Trophoblast cell (in vitro differentiated cells and primary cell): ENCODE measurements around the gene LGALS7B.
A peak's percentile ranks its signal among the peaks of the same experiment; 100 is the strongest.

Experiments used
- DNase-seq, 2 donors: peaks; one replicate each; pipeline ENCODE4 v3.0.0-alpha.2; 2016
- H2AFZ ChIP-seq: 2 replicates; pipeline ENCODE4 v1.6.1; 2013; ENCODE audit warnings: low read length, moderate library complexity, mild to moderate bottlenecking; ENCODE audit not compliant: insufficient read depth, poor library complexity
- H2AK5ac ChIP-seq: 2 replicates; pipeline ENCODE4 v1.6.1; 2013; ENCODE audit warnings: mild to moderate bottlenecking, low read length
- H2BK120ac ChIP-seq: 2 replicates; pipeline ENCODE4 v1.6.1; 2013; ENCODE audit warnings: low read length, mild to moderate bottlenecking, moderate library complexity; ENCODE audit not compliant: insufficient read depth, poor library complexity
- H2BK12ac ChIP-seq: 2 replicates; pipeline ENCODE4 v1.6.1; 2013; ENCODE audit warnings: mild to moderate bottlenecking, low read length, moderate library complexity
- H2BK5ac ChIP-seq: 2 replicates; pipeline ENCODE4 v1.6.1; 2013; ENCODE audit warnings: low read length, low read depth, moderate library complexity, mild to moderate bottlenecking; ENCODE audit not compliant: poor library complexity
- H3K14ac ChIP-seq: 2 replicates; pipeline ENCODE4 v1.6.1; 2013; ENCODE audit warnings: mild to moderate bottlenecking, low read length
- H3K18ac ChIP-seq: 2 replicates; pipeline ENCODE4 v1.6.1; 2013; ENCODE audit warnings: mild to moderate bottlenecking, low read length
- H3K23ac ChIP-seq: 2 replicates; pipeline ENCODE4 v1.6.1; 2013; ENCODE audit warnings: low read length
- H3K27ac ChIP-seq: 2 replicates; pipeline ENCODE4 v1.5.1; 2013; ENCODE audit warnings: low read depth, mild to moderate bottlenecking, inconsistent platforms, low read length, moderate library complexity
- H3K27me3 ChIP-seq: 2 replicates; pipeline ENCODE4 v1.6.1; 2013; ENCODE audit warnings: inconsistent platforms, mild to moderate bottlenecking, low read length, moderate library complexity; ENCODE audit not compliant: insufficient read depth
- H3K36me3 ChIP-seq, 2 experiments: 1 replicate in 1 of 2; 2 replicates in 1 of 2; pipeline ENCODE4 v1.6.1; 2013; ENCODE audit warnings: low read length in 2 of 2, mild to moderate bottlenecking in 2 of 2, moderate library complexity in 1 of 2; ENCODE audit not compliant: insufficient read depth in 2 of 2, control insufficient read depth in 1 of 2
- H3K4ac ChIP-seq: 2 replicates; pipeline ENCODE4 v1.6.1; 2013; ENCODE audit warnings: low read depth, mild to moderate bottlenecking, low read length, moderate library complexity
- H3K4me1 ChIP-seq, 2 experiments: 1 replicate in 1 of 2; 2 replicates in 1 of 2; pipeline ENCODE4 v1.6.1; 2013; ENCODE audit warnings: low read length in 2 of 2, mild to moderate bottlenecking in 2 of 2, moderate library complexity in 1 of 2; ENCODE audit not compliant: insufficient read depth in 2 of 2, control insufficient read depth in 1 of 2
- H3K4me2 ChIP-seq: 2 replicates; pipeline ENCODE4 v1.6.1; 2013; ENCODE audit warnings: inconsistent platforms, mild to moderate bottlenecking, low read length, moderate library complexity
- H3K4me3 ChIP-seq: 2 replicates; pipeline ENCODE4 v1.5.1; 2013; ENCODE audit warnings: mild to moderate bottlenecking, low read depth, low read length, inconsistent platforms
- H3K79me1 ChIP-seq: one replicate; pipeline ENCODE4 v1.6.1; 2013; ENCODE audit warnings: low read length
- H3K79me2 ChIP-seq: 2 replicates; pipeline ENCODE4 v1.6.1; 2013; ENCODE audit warnings: low read length, mild to moderate bottlenecking; ENCODE audit not compliant: control insufficient read depth, insufficient read depth, poor library complexity
- H3K9ac ChIP-seq: 2 replicates; pipeline ENCODE4 v1.6.1; 2013; ENCODE audit warnings: mild to moderate bottlenecking, low read length
- H3K9me3 ChIP-seq: 2 replicates; pipeline ENCODE4 v1.6.1; 2013; ENCODE audit warnings: low read depth, mild to moderate bottlenecking, control low read depth, inconsistent platforms, low read length; ENCODE audit not compliant: insufficient read depth
- H4K12ac ChIP-seq: 2 replicates; pipeline ENCODE4 v1.6.1; 2013; ENCODE audit warnings: low read depth, mild to moderate bottlenecking, low read length, moderate library complexity
- H4K8ac ChIP-seq: 2 replicates; pipeline ENCODE4 v1.6.1; 2013; ENCODE audit warnings: low read depth, mild to moderate bottlenecking, low read length, moderate library complexity
- H4K91ac ChIP-seq: one replicate; pipeline ENCODE4 v1.6.1; 2013; ENCODE audit warnings: low read depth, mild to moderate bottlenecking, low read length, moderate library complexity
- WGBS: extraction: QIAGEN DNeasy Blood & Tissue Kit; methylation state at CpG from one replicate; pipeline ENCODE4 v1.1.7; 2013; ENCODE audit warnings: missing lambda C conversion rate; ENCODE audit not compliant: insufficient read length, insufficient coverage; ENCODE audit errors: extremely low coverage; 5-methylcytosine and 5-hydroxymethylcytosine counted together

Gene LGALS7B

GRCh38 chr19:38793177-38793576, 4.2 kb downstream of the LGALS7B start:
- no peak overlapping the region for H2AK5ac ChIP-seq
- H4K12ac ChIP-seq, result no peak overlapping the region
- no peak overlapping the region for H3K4me2 ChIP-seq
- H3K4me1 ChIP-seq, result no peaks in the 10 kb centered on the region
- H3K9ac ChIP-seq, result no peak overlapping the region
- H3K36me3 ChIP-seq, result no peaks in the 10 kb centered on the region
- H3K79me1 ChIP-seq, result peaks cover 3% of the 10 kb centered on the region
- no peak overlapping the region for H2BK12ac ChIP-seq
- no peaks in the 10 kb centered on the region for H3K9me3 ChIP-seq
- DNase-seq, result peak; percentile 33 to 63
- no peak overlapping the region for H4K8ac ChIP-seq
- H3K14ac ChIP-seq, result no peak overlapping the region
- no CpG with 5 or more reads among the region's 8 CpGs for WGBS
- H2BK120ac ChIP-seq, result no peak overlapping the region
- no peak overlapping the region for H3K4me3 ChIP-seq
- H4K91ac ChIP-seq, result no peak overlapping the region
- H3K27ac ChIP-seq, result no peak overlapping the region
- H3K79me2 ChIP-seq, result no peaks in the 10 kb centered on the region
- H2AFZ ChIP-seq, result no peak overlapping the region
- no peak overlapping the region for H2BK5ac ChIP-seq
- no peak overlapping the region for H3K23ac ChIP-seq
- no peak overlapping the region for H3K18ac ChIP-seq
- H3K27me3 ChIP-seq, result no peaks in the 10 kb centered on the region
- no peak overlapping the region for H3K4ac ChIP-seq

- H2AFZ ChIP-seq, result no peak overlapping the region
- no peaks in the 10 kb centered on the region for H3K9me3 ChIP-seq
- no peaks in the 10 kb centered on the region for H3K79me2 ChIP-seq
- DNase-seq, result no peak
- H3K23ac ChIP-seq, result no peak overlapping the region
- no peak overlapping the region for H2BK5ac ChIP-seq
- no peak overlapping the region for H3K14ac ChIP-seq
- no peak overlapping the region for H3K18ac ChIP-seq
- H4K12ac ChIP-seq, result no peak overlapping the region
- H2BK12ac ChIP-seq, result no peak overlapping the region
- H3K4me3 ChIP-seq, result no peak overlapping the region
- H4K91ac ChIP-seq, result no peak overlapping the region
- H3K36me3 ChIP-seq, result no peaks in the 10 kb centered on the region
- H3K27me3 ChIP-seq, result no peaks in the 10 kb centered on the region
- no CpG with 5 or more reads among the region's 5 CpGs for WGBS
- no peak overlapping the region for H3K4me2 ChIP-seq
- H3K9ac ChIP-seq, result no peak overlapping the region
- H3K79me1 ChIP-seq, result peaks cover 3% of the 10 kb centered on the region
- no peak overlapping the region for H3K4ac ChIP-seq
- H2AK5ac ChIP-seq, result no peak overlapping the region
- H3K27ac ChIP-seq, result no peak overlapping the region
- no peaks in the 10 kb centered on the region for H3K4me1 ChIP-seq
- H2BK120ac ChIP-seq, result no peak overlapping the region
- no peak overlapping the region for H4K8ac ChIP-seq
These were observed 4.7 kb downstream of the LGALS7B start for GRCh38 chr19:38793671-38794070.

DNA sequence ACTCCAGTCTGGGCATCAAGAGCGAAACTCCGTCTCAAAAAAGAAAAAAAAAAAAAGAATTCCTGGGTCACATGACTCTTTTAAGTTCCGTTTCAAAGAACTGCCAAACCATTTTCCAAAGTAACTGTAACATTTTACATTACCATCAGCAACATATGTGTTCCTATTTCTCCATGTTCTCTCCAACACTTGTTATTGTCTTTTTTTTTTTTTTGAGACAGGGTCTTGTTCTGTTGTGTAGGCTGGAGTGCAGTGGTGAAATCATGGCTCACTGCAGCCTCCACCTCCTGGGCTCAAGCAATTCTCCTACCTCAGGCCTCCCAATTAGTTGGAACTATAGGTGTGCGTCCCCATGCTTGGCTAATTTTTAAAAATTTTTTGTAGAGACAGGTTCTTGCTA, 6.5 kb downstream of the LGALS7B start:
- H3K27me3 ChIP-seq, result no peaks in the 10 kb centered on the region
- no peak overlapping the region for H3K23ac ChIP-seq
- peaks cover 3% of the 10 kb centered on the region for H3K79me1 ChIP-seq
- no peak overlapping the region for H3K27ac ChIP-seq
- no peak overlapping the region for H4K12ac ChIP-seq
- DNase-seq, result no peak
- no peak overlapping the region for H4K8ac ChIP-seq
- H3K4ac ChIP-seq, result no peak overlapping the region
- WGBS, result no CpG with 5 or more reads among the region's 4 CpGs
- no peaks in the 10 kb centered on the region for H3K4me1 ChIP-seq
- H3K9me3 ChIP-seq, result no peaks in the 10 kb centered on the region
- no peak overlapping the region for H4K91ac ChIP-seq
- no peaks in the 10 kb centered on the region for H3K79me2 ChIP-seq
- H2BK12ac ChIP-seq, result no peak overlapping the region
- no peak overlapping the region for H3K18ac ChIP-seq
- no peak overlapping the region for H3K14ac ChIP-seq
- H2AK5ac ChIP-seq, result no peak overlapping the region
- no peak overlapping the region for H2AFZ ChIP-seq
- H3K4me3 ChIP-seq, result no peak overlapping the region
- no peak overlapping the region for H2BK120ac ChIP-seq
- no peak overlapping the region for H2BK5ac ChIP-seq
- H3K4me2 ChIP-seq, result no peak overlapping the region
- no peak overlapping the region for H3K9ac ChIP-seq
- no peaks in the 10 kb centered on the region for H3K36me3 ChIP-seq

DNA sequence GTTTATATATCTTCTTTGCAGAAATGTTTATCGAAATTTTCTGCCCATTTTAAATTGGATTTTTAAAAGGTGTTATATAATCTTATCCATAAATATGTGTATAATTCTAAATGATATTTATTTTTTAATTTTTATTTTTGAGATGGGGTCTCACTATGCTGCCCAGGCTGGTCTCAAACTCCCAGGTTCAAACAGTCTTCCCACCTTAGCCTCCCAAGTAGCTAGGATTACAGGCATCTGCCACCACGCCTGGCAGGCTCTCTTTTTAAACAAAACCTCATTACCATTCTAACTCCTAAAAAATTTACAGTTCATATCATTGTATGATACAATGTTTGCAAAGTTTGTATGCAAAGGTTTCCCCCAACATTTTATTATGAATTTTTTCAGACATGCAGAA, 7.2 kb downstream of the LGALS7B start:
- no peak overlapping the region for H2AFZ ChIP-seq
- no peaks in the 10 kb centered on the region for H3K27me3 ChIP-seq
- no peak overlapping the region for H4K91ac ChIP-seq
- no peak for DNase-seq
- H3K36me3 ChIP-seq, result no peaks in the 10 kb centered on the region
- H2BK5ac ChIP-seq, result no peak overlapping the region
- no peak overlapping the region for H2AK5ac ChIP-seq
- no CpG with 5 or more reads among the region's 2 CpGs for WGBS
- H3K9ac ChIP-seq, result no peak overlapping the region
- no peak overlapping the region for H3K18ac ChIP-seq
- no peak overlapping the region for H2BK120ac ChIP-seq
- H3K4ac ChIP-seq, result no peak overlapping the region
- no peak overlapping the region for H2BK12ac ChIP-seq
- H3K4me1 ChIP-seq, result no peaks in the 10 kb centered on the region
- H3K9me3 ChIP-seq, result no peaks in the 10 kb centered on the region
- H3K23ac ChIP-seq, result no peak overlapping the region
- H3K4me3 ChIP-seq, result no peak overlapping the region
- no peak overlapping the region for H4K8ac ChIP-seq
- no peaks in the 10 kb centered on the region for H3K79me2 ChIP-seq
- H3K27ac ChIP-seq, result no peak overlapping the region
- H3K79me1 ChIP-seq, result peaks cover 3% of the 10 kb centered on the region
- no peak overlapping the region for H3K4me2 ChIP-seq
- H3K14ac ChIP-seq, result no peak overlapping the region
- no peak overlapping the region for H4K12ac ChIP-seq
